Neural progenitor cell (in vitro differentiated cells): ENCODE data around the gene SEMA6A. TPM values are rescaled to one million over a fixed set of nuclear protein-coding genes. Genes with fewer than 3 reads are reported as not detected.

Experiments used
- DNase-seq: peaks from one replicate; pipeline ENCODE4 v3.0.0-alpha.2; 2016; ENCODE audit warnings: low spot score
- H2AFZ ChIP-seq: fragments of 200-600 bp; sonication (generic); replicated peaks from 2 replicates; pipeline ENCODE4 v1.6.1; 2016; ENCODE audit warnings: antibody characterized with exemption
- H3F3A ChIP-seq: fragments of 200-600 bp; sonication (generic); 2 replicates; pipeline ENCODE4 v1.6.1; 2016; ENCODE audit warnings: antibody characterized with exemption, low read depth
- H3K27ac ChIP-seq: fragments of 200-600 bp; sonication (generic); 2 replicates; pipeline ENCODE4 v1.5.1; 2016; ENCODE audit warnings: mild to moderate bottlenecking
- H3K27me3 ChIP-seq: fragments of 200-600 bp; sonication (generic); 2 replicates; pipeline ENCODE4 v1.6.1; 2016; ENCODE audit warnings: mild to moderate bottlenecking, moderate library complexity
- H3K36me3 ChIP-seq: fragments of 200-600 bp; sonication (generic); 2 replicates; pipeline ENCODE4 v1.5.1; 2016
- H3K4me1 ChIP-seq: fragments of 200-600 bp; sonication (generic); 2 replicates; pipeline ENCODE4 v1.6.1; 2016; ENCODE audit warnings: mixed run types
- H3K4me2 ChIP-seq: fragments of 200-600 bp; sonication (generic); 2 replicates; pipeline ENCODE4 v1.6.1; 2016
- H3K4me3 ChIP-seq: fragments of 200-600 bp; sonication (generic); 2 replicates; pipeline ENCODE4 v1.5.1; 2016
- H3K79me2 ChIP-seq: fragments of 200-600 bp; sonication (generic); 2 replicates; pipeline ENCODE4 v1.6.1; 2016; ENCODE audit warnings: low read depth
- H3K9ac ChIP-seq: fragments of 200-600 bp; sonication (generic); 2 replicates; pipeline ENCODE4 v1.6.1; 2016
- H3K9me3 ChIP-seq: fragments of 200-600 bp; sonication (generic); 2 replicates; pipeline ENCODE4 v1.5.1; 2016; ENCODE audit warnings: low read depth
- H4K20me1 ChIP-seq: fragments of 200-600 bp; sonication (generic); 2 replicates; pipeline ENCODE4 v1.6.1; 2016; ENCODE audit warnings: low read depth
- H3K27ac Mint-ChIP-seq: 3 replicates; pipeline ENCODE4 v1.8.0; 2021; ENCODE audit warnings: mixed read lengths
- H3K27me3 Mint-ChIP-seq: 2 replicates; pipeline ENCODE4 v1.8.0; 2022; ENCODE audit warnings: low read depth, mild to moderate bottlenecking, inconsistent platforms, moderate library complexity, mixed read lengths; ENCODE audit not compliant: insufficient read depth
- H3K36me3 Mint-ChIP-seq: 3 replicates; pipeline ENCODE4 v1.8.0; 2021; ENCODE audit warnings: mixed read lengths
- H3K4me1 Mint-ChIP-seq: 3 replicates; pipeline ENCODE4 v1.8.0; 2021; ENCODE audit warnings: mixed read lengths
- H3K4me3 Mint-ChIP-seq: 3 replicates; pipeline ENCODE4 v1.8.0; 2021; ENCODE audit warnings: mild to moderate bottlenecking, moderate library complexity, mixed read lengths
- H3K9me3 Mint-ChIP-seq: 3 replicates; pipeline ENCODE4 v1.8.0; 2020; ENCODE audit warnings: mixed read lengths
- CTCF ChIP-seq: fragments of 200-600 bp; sonication (generic); IDR thresholded peaks from 2 replicates; pipeline ENCODE4 v1.5.1; 2017; ENCODE audit warnings: antibody characterized with exemption, mild to moderate bottlenecking
- EZH2 ChIP-seq: fragments of 200-600 bp; sonication (generic); IDR thresholded peaks from 2 replicates; pipeline ENCODE4 v1.6.1; 2017; ENCODE audit warnings: antibody characterized with exemption, mild to moderate bottlenecking, moderate library complexity
- EZH2phosphoT487 ChIP-seq: fragments of 200-600 bp; sonication (generic); IDR thresholded peaks from 2 replicates; pipeline ENCODE4 v1.6.1; 2017; ENCODE audit warnings: antibody characterized with exemption
- total RNA-seq: library from RNA; depleted of rRNA; stranded (reverse); fragments of >200 nt; gene quantifications from 2 replicates; pipeline ENCODE4 v1.2.3, GENCODE V29; 2015; ENCODE audit warnings: low replicate concordance

Gene SEMA6A
- total RNA-seq, 1 donor from 2014 or later: 86.4 TPM

- H3K27me3 ChIP-seq: no peaks in the 10 kb centered on the region
- no peaks in the 10 kb centered on the region for H3K9me3 ChIP-seq
- no peak overlapping the region for H3K9ac ChIP-seq
- no peak overlapping the region for H2AFZ ChIP-seq
- Mint-ChIP-seq H3K27me3 (no peaks in the 10 kb centered on the region), H3K9me3 (peaks cover 6% of the 10 kb centered on the region), H3K27ac (no peak overlapping the region), H3K4me3 (peak overlapping the region; percentile 50), H3K36me3 (peaks cover 15% of the 10 kb centered on the region), H3K4me1 (peaks cover 39% of the 10 kb centered on the region)
- H3K4me3 ChIP-seq: peak overlapping the region; percentile 28
- peak overlapping the region; percentile 67 for H3K27ac ChIP-seq
- peak overlapping the region; percentile 56 for H3K4me2 ChIP-seq
- DNase-seq: peak; percentile 59
- H3K36me3 ChIP-seq: no peaks in the 10 kb centered on the region
- H3K4me1 ChIP-seq: peaks cover 62% of the 10 kb centered on the region
- TF ChIP-seq CTCF (no peak), EZH2 (no peak), EZH2phosphoT487 (no peak)
- peaks cover 100% of the 10 kb centered on the region for H3K79me2 ChIP-seq
- H4K20me1 ChIP-seq: peaks cover 96% of the 10 kb centered on the region
- peaks cover 28% of the 10 kb centered on the region for H3F3A ChIP-seq
Observed at GRCh38 chr5:116536316-116537083, 38.1 kb downstream of the SEMA6A start.

- peak overlapping the region; percentile 56 for H3K4me2 ChIP-seq
- H3K27me3 ChIP-seq: no peaks in the 10 kb centered on the region
- no peaks in the 10 kb centered on the region for H3K36me3 ChIP-seq
- H3K27ac Mint-ChIP-seq: no peak overlapping the region
- peaks cover 9% of the 10 kb centered on the region for H3K36me3 Mint-ChIP-seq
- H2AFZ ChIP-seq: no peak overlapping the region
- peak overlapping the region; percentile 65 for H3K27ac ChIP-seq
- H3K79me2 ChIP-seq: peaks cover 100% of the 10 kb centered on the region
- no peak overlapping the region for H3K4me3 ChIP-seq
- no peak overlapping the region for H3K4me3 Mint-ChIP-seq
- DNase-seq: no peak
- H3F3A ChIP-seq: peaks cover 41% of the 10 kb centered on the region
- no peak overlapping the region for H3K9ac ChIP-seq
- no peaks in the 10 kb centered on the region for H3K9me3 Mint-ChIP-seq
- TF ChIP-seq CTCF: no peak
- no peak for TF ChIP-seq EZH2
- TF ChIP-seq EZH2phosphoT487: no peak
- no peaks in the 10 kb centered on the region for H3K27me3 Mint-ChIP-seq
- H4K20me1 ChIP-seq: peaks cover 97% of the 10 kb centered on the region
- peaks cover 47% of the 10 kb centered on the region for H3K4me1 Mint-ChIP-seq
- H3K4me1 ChIP-seq: peaks cover 70% of the 10 kb centered on the region
- no peaks in the 10 kb centered on the region for H3K9me3 ChIP-seq
Observed at GRCh38 chr5:116534964-116535651, 39.5 kb downstream of the SEMA6A start.

GRCh38 chr5:116532762-116533525, 41.7 kb downstream of the SEMA6A start:
- Histone ChIP-seq H3K4me1 (peaks cover 92% of the 10 kb centered on the region), H3K4me2 (peak overlapping the region; percentile 4), H3K36me3 (no peaks in the 10 kb centered on the region), H3K4me3 (no peak overlapping the region), H3K9me3 (no peaks in the 10 kb centered on the region), H2AFZ (no peak overlapping the region), H3K27ac (peak overlapping the region; percentile 47), H4K20me1 (peaks cover 100% of the 10 kb centered on the region), H3K79me2 (peaks cover 100% of the 10 kb centered on the region), H3F3A (peaks cover 62% of the 10 kb centered on the region), H3K9ac (no peak overlapping the region), H3K27me3 (no peaks in the 10 kb centered on the region)
- Mint-ChIP-seq H3K27me3 (peaks cover 2% of the 10 kb centered on the region), H3K4me3 (no peak overlapping the region), H3K27ac (peak overlapping the region; percentile 30), H3K36me3 (peaks cover 1% of the 10 kb centered on the region), H3K4me1 (peaks cover 68% of the 10 kb centered on the region), H3K9me3 (no peaks in the 10 kb centered on the region)
- TF ChIP-seq EZH2phosphoT487: no peak
- no peak for TF ChIP-seq CTCF
- no peak for TF ChIP-seq EZH2
- DNase-seq: no peak
